Fibroblast of lung (primary cell): ENCODE measurements around the gene TP53BP2. TPM values are rescaled to one million over a fixed set of nuclear protein-coding genes. Genes with fewer than 3 reads are reported as not detected.
"Not testable (repeated sequence)": the region's sequence is repeated elsewhere in the genome, so short reads cannot be mapped to it uniquely, and the experiment has no call there.

Experiments
- DNase-seq, 2 donors: peaks; one replicate each; pipeline versions ENCODE4 v3.0.0 to v3.0.0-alpha.2; 2010; ENCODE audit warnings: low read depth in 2 of 2
- H2AFZ ChIP-seq: 2 replicates; pipeline ENCODE4 v1.5.1; 2012; ENCODE audit warnings: low read length, control low read depth, inconsistent platforms
- H3K27ac ChIP-seq: 2 replicates; pipeline ENCODE4 v1.5.1; 2011; ENCODE audit warnings: low read length, control low read depth; ENCODE audit not compliant: insufficient read depth
- H3K27me3 ChIP-seq: 2 replicates; pipeline ENCODE4 v1.5.1; 2011; ENCODE audit warnings: mild to moderate bottlenecking, low read length; ENCODE audit not compliant: control insufficient read depth, insufficient read depth
- H3K36me3 ChIP-seq: 2 replicates; pipeline ENCODE4 v1.5.1; 2011; ENCODE audit warnings: low read length; ENCODE audit not compliant: control insufficient read depth, insufficient read depth
- H3K4me1 ChIP-seq: 2 replicates; pipeline ENCODE4 v1.5.1; 2011; ENCODE audit warnings: low read length; ENCODE audit not compliant: control insufficient read depth, insufficient read depth; ENCODE audit errors: extremely low read depth
- H3K4me2 ChIP-seq: 2 replicates; pipeline ENCODE4 v1.5.1; 2011; ENCODE audit warnings: low read length, control low read depth; ENCODE audit not compliant: insufficient read depth; ENCODE audit errors: extremely low read depth
- H3K4me3 ChIP-seq, 4 experiments: fragments of 200-600 bp in 1 of 4; sonication (generic) in 1 of 4; replicated peaks in 1 of 4; 2 replicates each; pipeline ENCODE4 v1.5.1; 2011 to 2016; ENCODE audit warnings: low read length in 4 of 4, low read depth in 3 of 4, mild to moderate bottlenecking in 3 of 4, control low read depth in 2 of 4, inconsistent platforms in 1 of 4, mixed read lengths in 1 of 4; ENCODE audit not compliant: insufficient read depth in 1 of 4; ENCODE audit errors: control extremely low read depth in 1 of 4
- H3K79me2 ChIP-seq: 2 replicates; pipeline ENCODE4 v1.5.1; 2012; ENCODE audit warnings: mild to moderate bottlenecking, low read length, inconsistent platforms; ENCODE audit not compliant: control insufficient read depth, insufficient read depth
- H3K9ac ChIP-seq: 2 replicates; pipeline ENCODE4 v1.5.1; 2011; ENCODE audit warnings: mild to moderate bottlenecking, low read length, control low read depth; ENCODE audit not compliant: insufficient read depth
- H3K9me3 ChIP-seq: 2 replicates; pipeline ENCODE4 v1.5.1; 2012; ENCODE audit warnings: low read depth, low read length; ENCODE audit not compliant: control insufficient read depth, insufficient read depth
- H4K20me1 ChIP-seq: 2 replicates; pipeline ENCODE4 v1.5.1; 2011; ENCODE audit warnings: low read length; ENCODE audit not compliant: control insufficient read depth, insufficient read depth; ENCODE audit errors: extremely low read depth
- CTCF ChIP-seq, 2 donors: IDR thresholded peaks in 1 of 2; conservative IDR thresholded peaks in 1 of 2; 1 replicate in 1 of 2; 2 replicates in 1 of 2; pipeline ENCODE4 v1.5.1; 2011 to 2012; ENCODE audit warnings: low read length in 2 of 2, control low read depth in 1 of 2, inconsistent platforms in 1 of 2, low read depth in 1 of 2, mild to moderate bottlenecking in 1 of 2
- EZH2 ChIP-seq: IDR thresholded peaks from 2 replicates; pipeline ENCODE4 v1.5.1; 2012; ENCODE audit warnings: low read length, control low read depth, mild to moderate bottlenecking; ENCODE audit errors: missing control alignments
- polyA plus RNA-seq, 2 donors: library from polyadenylated mRNA; depleted of rRNA in 1 of 2; stranded (reverse) in 1 of 2; unstranded in 1 of 2; fragments of >200 nt; gene quantifications; 2 replicates each; pipeline ENCODE4 v1.2.1, GENCODE V29; 2011 to 2012; ENCODE audit warnings: missing spikeins in 1 of 2
- total RNA-seq: library from RNA; depleted of rRNA; stranded (reverse); fragments of >200 nt; gene quantifications from 2 replicates; pipeline ENCODE4 v1.2.1, GENCODE V29; 2014

The TP53BP2 gene
- total and polyA plus RNA-seq, 2 donors (not counting 1 experiment from before 2014, with no cell fraction given), result 28.4 to 30.4 TPM

- peaks cover 14% of the 10 kb centered on the region for H3K36me3 ChIP-seq
- H3K27me3 ChIP-seq, result no peaks in the 10 kb centered on the region
- no peak overlapping the region for H2AFZ ChIP-seq
- peaks cover 85% of the 10 kb centered on the region for H3K79me2 ChIP-seq
- H3K9ac ChIP-seq, result no peak overlapping the region
- H3K4me2 ChIP-seq, result no peak overlapping the region
- peaks cover 9% of the 10 kb centered on the region for H3K4me1 ChIP-seq
- no peak overlapping the region for H3K27ac ChIP-seq
- no peaks in the 10 kb centered on the region for H3K9me3 ChIP-seq
- no peak for DNase-seq
- no peak for TF ChIP-seq CTCF (conservative IDR thresholded peaks at IDR 0.05 in 1 of 2, IDR thresholded peaks at IDR 0.05 in 1 of 2; ENCODE audit: low read depth in 1 of 2, low read length in 2 of 2)
- TF ChIP-seq EZH2, result no peak
- H3K4me3 ChIP-seq, result no peak overlapping the region
- no peaks in the 10 kb centered on the region for H4K20me1 ChIP-seq
Measured at GRCh38 chr1:223738465-223739365, 107.0 kb downstream of the TP53BP2 start.

GRCh38 chr1:223737342-223737741 lies 108.4 kb downstream of the TP53BP2 start:
- no peaks in the 10 kb centered on the region for H4K20me1 ChIP-seq
- H3K4me1 ChIP-seq, result peaks cover 14% of the 10 kb centered on the region
- H3K9ac ChIP-seq, result no peak overlapping the region
- no peaks in the 10 kb centered on the region for H3K27me3 ChIP-seq
- H2AFZ ChIP-seq, result no peak overlapping the region
- no peak overlapping the region for H3K4me3 ChIP-seq
- H3K79me2 ChIP-seq, result peaks cover 85% of the 10 kb centered on the region
- no peaks in the 10 kb centered on the region for H3K9me3 ChIP-seq
- H3K36me3 ChIP-seq, result peaks cover 9% of the 10 kb centered on the region
- TF ChIP-seq EZH2 (no peak), CTCF (conservative IDR thresholded peaks at IDR 0.05 in 1 of 2, IDR thresholded peaks at IDR 0.05 in 1 of 2; ENCODE audit: low read depth in 1 of 2, low read length in 2 of 2) (no peak)
- no peak for DNase-seq
- peak overlapping the region; percentile 16 for H3K27ac ChIP-seq
- H3K4me2 ChIP-seq, result no peak overlapping the region

- peaks cover 12% of the 10 kb centered on the region for H3K36me3 ChIP-seq
- not testable (repeated sequence) for H4K20me1 ChIP-seq, H3K9ac ChIP-seq, DNase-seq, H3K4me3 ChIP-seq, H3K27ac ChIP-seq, H3K9me3 ChIP-seq, H3K4me2 ChIP-seq, H3K27me3 ChIP-seq, H2AFZ ChIP-seq
- H3K79me2 ChIP-seq, result peaks cover 88% of the 10 kb centered on the region
- peaks cover 19% of the 10 kb centered on the region for H3K4me1 ChIP-seq
Measured at GRCh38 chr1:223736638-223737037, 109.1 kb downstream of the TP53BP2 start.
